Caki2 (cell line): ENCODE measurements around the gene PIP5K1A. TPM values are rescaled to one million over a fixed set of nuclear protein-coding genes. Genes with fewer than 3 reads are reported as not detected.

Experiments
- DNase-seq: peaks from one replicate; pipeline ENCODE4 v3.0.0-alpha.2; 2015; ENCODE audit warnings: low read depth
- in situ Hi-C: cut with HindIII; loops from 2 replicates; pipeline ENCODE4 v1.10.0; 2016; ENCODE audit warnings: low sequenced_read_pairs, low pct_unique_long_range_greater_than_20kb, mixed read lengths
- total RNA-seq: library from RNA; depleted of rRNA; stranded (reverse); fragments of >200 nt; shearing (Covaris generic); gene quantifications from 2 replicates; pipeline ENCODE4 v1.2.3, GENCODE V29; 2014; ENCODE audit warnings: low replicate concordance

Gene PIP5K1A
- total RNA-seq, 1 experiment from 2014 or later = 14.0 TPM

- peak; percentile 100 for DNase-seq
- in situ Hi-C loops = no loop called here
Measured at GRCh38 chr1:151281969-151282882, 83.9 kb downstream of the PIP5K1A start, which contains the start of gene ZNF687. TSS of gene ZNF687 (plus strand) at chr1:151282299. CDS start at chr1:151286292, 3,993 bp downstream.

- in situ Hi-C loops = no loop called here
- no peak for DNase-seq
Measured at GRCh38 chr1:151282883-151283725, 84.8 kb downstream of the PIP5K1A start.

GRCh38 chr1:151284013-151284577, 85.7 kb downstream of the PIP5K1A start:
- no peak for DNase-seq
- in situ Hi-C loops = no loop called here

GRCh38 chr1:151286619-151287340, 88.4 kb downstream of the PIP5K1A start:
- no peak for DNase-seq
- in situ Hi-C loops = no loop called here

GRCh38 chr1:151287341-151287699, 89.0 kb downstream of the PIP5K1A start:
- DNase-seq = no peak
- in situ Hi-C loops = no loop called here

GRCh38 chr1:151287767-151288500, 89.6 kb downstream of the PIP5K1A start:
- DNase-seq = no peak
- in situ Hi-C loops = no loop called here

- no peak for DNase-seq
- in situ Hi-C loops = no loop called here
Measured at GRCh38 chr1:151288502-151288901, 90.2 kb downstream of the PIP5K1A start.

GRCh38 chr1:151289080-151289935, 91.0 kb downstream of the PIP5K1A start:
- no peak for DNase-seq
- in situ Hi-C loops = no loop called here

GRCh38 chr1:151289991-151290708, 91.8 kb downstream of the PIP5K1A start:
- in situ Hi-C loops = no loop called here
- DNase-seq = no peak

- in situ Hi-C loops = no loop called here
Measured at GRCh38 chr1:151290709-151291303, 92.5 kb downstream of the PIP5K1A start.

GRCh38 chr1:151292207-151293030, 94.1 kb downstream of the PIP5K1A start:
- in situ Hi-C loops = no loop called here
- DNase-seq = no peak

More at GRCh38 chr1:151290709-151291303, 92.5 kb downstream of the PIP5K1A start:
- no peak for DNase-seq

GRCh38 chr1:151293093-151293492, 94.7 kb downstream of the PIP5K1A start:
- no peak for DNase-seq
- in situ Hi-C loops = no loop called here

- in situ Hi-C loops = no loop called here
- no peak for DNase-seq
Measured at GRCh38 chr1:151294742-151295462, 96.5 kb downstream of the PIP5K1A start.
